NCI-H82 (cell line): Measurements from ENCODE around the gene FKBP5.
"Not testable (repeated sequence)": the region's sequence is repeated elsewhere in the genome, so short reads cannot be mapped to it uniquely, and the experiment has no call there.

Experiments
- DNase-seq: peaks from one replicate; lab custom pipeline; 2025; lab: John Stamatoyannopoulos, UW

The FKBP5 gene

DNA sequence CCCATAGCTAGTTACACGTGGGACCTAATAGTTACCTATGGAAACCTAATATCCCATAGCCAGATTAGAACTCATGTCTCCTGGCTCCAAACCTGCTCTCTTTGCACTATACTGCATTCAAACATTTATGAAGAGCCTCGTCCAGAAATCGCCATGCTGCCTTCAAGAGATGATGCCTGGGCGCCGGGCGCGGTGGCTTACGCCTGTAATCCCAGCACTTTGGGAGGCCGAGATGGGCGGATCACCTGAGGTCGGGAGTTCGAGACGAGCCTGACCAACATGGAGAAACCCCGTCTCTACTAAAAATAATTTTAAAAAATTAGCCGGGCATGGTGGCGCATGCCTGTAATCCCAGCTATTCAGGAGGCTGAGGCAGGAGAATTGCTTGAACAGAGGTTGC, 1.3 kb upstream of the FKBP5 start:
- DNase-seq, result not testable (repeated sequence)

DNA sequence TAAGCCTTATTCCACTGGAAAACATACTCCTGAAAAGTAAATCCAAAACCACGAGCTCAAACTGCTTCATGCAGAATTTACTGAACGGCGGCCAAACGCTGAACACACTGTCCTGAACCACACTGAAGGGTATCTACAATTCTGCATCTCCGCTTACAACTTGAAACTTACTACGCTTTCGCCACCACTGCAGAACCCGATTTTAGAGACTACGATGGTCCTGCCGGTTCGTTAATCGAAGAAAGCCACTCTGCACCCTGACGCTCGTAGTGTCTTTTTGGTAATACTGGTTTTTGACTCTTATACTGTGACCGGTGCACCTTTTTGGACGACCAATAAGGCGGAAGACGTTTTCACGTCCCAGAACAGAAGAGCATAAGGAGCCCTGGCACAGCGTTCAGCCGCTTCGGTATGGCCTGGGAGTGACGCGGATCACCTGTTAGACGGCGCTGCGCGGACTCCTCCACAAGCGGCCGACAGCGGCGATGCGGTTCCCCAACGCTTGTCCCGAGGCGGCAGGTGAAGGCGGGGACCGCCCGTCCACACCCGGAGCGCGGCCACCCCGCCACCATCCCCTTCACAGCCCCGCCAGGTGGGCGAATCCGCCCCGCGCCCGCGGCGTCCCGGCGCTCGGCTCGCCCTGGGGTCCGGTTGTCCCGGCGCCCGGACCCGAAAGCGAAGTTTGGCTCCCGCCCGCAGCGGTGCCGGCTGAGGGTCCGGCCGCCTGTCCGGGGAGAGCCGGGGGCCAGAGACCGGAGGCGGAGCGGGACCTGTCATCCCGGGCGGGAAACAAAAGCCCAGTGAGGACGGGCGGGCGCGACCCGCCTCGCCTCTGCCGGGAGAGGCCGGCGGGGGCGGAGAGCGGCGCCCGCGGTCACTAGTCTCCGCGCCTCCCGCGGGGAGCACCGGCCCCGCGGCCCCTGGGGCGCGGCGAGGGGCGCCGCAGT, 784 bp downstream of the FKBP5 start:
- DNase-seq, result peak; percentile 72

DNA sequence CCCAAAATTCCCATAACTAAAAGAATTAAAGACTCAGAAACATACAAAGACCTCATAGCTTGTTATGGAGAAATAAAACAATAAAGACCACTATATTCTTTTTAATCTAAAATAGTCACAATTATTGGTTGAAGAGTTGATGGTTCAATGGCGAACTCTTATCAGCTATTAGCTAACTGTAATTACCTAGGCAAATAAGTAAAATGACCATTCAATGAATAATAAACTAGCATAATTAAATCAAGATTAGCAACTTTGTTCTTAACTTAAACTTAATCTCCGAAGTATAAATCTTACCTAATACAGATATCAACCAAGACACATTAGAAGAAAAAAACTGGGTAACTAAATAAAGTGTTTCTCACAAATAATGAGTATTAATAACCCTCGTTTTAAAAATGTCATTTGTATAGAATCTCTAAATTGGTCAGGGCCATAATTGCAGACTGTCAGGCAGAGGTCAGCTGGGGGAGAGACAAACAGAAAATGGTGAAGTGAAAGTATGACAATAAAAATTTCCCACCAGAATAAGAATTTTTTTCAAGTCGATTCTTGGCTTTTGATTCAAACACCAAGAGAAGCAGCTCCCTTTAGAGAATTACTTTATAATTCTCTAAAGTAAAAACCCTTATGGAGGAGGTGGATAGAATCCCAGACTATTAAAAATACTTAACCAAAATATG, 1.7 kb downstream of the FKBP5 start:
- DNase-seq, result no peak

DNA sequence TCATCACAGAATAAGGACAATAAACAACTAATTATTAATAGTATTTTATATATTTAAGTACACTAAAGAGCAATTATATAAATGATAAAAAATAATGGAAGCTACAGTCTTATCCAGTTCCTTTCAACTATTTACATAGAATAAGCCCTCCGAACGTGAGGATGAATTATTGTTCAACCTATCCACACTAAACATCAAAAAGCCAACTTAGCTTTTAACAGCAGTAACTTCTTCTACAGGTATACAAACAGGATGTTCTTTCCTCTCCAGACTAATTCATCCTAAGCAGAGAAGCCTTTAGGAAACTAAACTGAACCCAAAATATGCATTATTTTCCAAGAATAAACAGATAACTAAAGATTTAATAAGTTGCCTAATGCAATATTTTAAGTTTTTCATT, 2.3 kb downstream of the FKBP5 start:
- DNase-seq, result no peak

DNA sequence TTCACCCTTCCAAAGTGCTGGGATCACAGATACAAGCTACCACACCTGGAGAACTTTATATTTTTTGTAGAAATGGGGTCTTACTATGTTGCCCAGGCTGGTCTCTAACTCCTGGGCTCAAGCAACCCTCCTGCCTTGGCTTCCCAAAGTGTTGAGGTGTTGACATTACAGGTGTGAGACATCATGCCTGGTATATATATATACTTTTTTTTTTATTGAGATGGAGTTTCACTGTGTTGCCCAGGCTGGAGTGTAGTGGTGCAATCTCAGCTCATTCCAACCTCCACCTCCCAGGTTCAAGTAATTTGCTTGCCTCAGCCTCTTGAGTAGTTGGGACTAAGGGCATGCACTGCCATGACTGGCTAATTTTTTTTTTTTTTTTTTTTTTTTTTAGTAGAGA, 5.4 kb downstream of the FKBP5 start:
- DNase-seq, result no peak

DNA sequence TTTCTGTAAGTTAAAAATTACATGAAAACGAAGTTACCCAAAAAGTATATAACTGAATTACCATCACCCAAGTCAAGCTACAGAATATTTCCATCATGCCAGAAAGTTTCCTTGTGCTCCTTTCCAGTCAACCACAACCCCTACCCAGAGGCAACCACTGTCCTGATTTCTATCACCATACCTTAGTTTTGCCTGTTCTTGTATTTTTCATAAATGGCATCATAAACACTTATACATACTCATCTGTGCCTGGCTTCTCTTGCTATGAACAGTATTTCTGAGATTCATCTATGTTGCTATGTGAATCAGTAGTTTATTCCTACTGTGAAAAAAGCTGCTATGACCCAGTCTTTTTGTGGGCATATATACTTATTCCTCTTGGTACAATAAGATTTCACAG, 7.4 kb downstream of the FKBP5 start:
- no peak for DNase-seq

DNA sequence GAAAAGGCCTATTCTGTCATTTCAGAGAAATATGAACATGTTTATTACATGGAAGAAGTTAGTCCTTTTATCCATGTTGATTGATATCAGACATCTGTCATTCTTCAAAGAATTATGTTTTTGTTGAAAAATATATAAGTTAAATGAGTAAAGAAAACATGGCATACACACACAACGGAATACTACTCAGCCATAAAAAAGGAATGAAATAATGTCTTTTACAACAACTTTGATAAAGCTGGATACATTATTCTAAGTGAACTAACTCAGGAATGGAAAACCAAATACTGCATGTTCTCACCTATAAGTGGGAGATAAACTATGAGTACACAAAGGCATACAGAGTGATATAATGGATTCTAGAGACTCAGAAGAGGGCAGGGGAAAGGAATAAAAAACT, 9.3 kb downstream of the FKBP5 start:
- no peak for DNase-seq

DNA sequence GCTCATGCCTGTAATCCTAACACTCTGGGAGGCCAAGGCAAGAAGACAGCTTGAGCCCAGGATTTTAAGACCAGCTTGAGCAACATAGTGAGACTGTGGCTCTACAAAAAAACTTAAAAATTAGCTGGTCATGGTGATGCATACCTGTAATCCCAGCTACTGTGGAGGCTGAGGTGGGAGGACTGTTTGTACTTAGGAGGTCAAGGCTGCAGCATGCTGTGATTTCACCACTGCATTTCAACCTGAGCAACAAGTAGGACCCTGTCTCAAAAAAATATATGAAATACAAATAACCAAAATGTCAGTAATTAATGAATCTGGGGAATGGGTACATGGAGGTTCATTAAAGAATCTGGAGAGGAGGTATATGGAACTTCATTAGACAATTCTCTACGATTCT, 9.9 kb downstream of the FKBP5 start:
- peak; percentile 48 for DNase-seq

DNA sequence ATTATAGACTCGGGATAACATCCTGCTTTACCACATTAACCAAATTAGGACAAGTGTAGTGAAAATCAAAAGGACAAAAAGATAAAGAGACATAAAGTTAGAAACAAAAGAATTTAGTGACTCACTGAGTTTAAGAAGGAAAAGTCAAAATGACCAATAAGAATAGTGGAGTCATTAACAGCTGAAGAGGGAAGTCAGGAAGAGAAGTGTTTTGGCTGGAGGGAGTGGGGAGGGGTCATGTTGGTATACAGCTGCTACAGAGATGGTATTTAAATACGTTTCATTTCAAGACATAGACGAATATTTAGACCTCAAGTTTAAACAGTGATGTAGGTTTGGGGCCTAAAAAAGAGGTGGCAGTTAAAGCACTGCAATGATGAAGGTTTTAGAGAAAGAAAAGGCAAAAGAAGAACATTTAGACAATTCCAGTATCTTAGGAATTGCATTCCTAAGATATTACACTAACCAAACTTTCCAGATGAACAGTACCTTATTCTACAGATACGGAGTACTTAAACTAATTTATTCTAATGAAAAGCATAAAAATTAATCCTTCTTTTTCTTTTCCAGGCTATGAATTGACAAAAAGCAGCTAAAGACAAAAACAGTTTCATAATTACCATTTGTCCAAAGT, 10.6 kb downstream of the FKBP5 start:
- no peak for DNase-seq

DNA sequence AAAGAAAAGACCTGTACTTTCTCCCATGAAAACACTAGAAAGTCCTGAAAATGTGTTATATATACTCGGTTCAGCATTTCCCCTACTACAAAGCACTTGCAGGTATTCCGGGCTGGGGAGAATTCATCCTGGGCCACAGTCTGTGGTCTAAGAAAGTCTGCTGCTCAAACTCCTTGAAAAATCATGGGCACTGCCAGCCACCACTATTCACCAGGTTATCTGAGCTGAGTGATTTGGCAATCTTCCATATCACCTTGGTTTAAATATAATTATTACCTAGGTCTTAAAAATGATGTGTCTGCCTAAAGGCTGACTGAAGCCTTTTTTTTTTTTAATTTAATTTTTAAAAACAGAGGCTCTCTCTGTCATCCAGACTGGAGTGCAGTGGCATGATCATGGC, 11.3 kb downstream of the FKBP5 start:
- DNase-seq, result no peak

DNA sequence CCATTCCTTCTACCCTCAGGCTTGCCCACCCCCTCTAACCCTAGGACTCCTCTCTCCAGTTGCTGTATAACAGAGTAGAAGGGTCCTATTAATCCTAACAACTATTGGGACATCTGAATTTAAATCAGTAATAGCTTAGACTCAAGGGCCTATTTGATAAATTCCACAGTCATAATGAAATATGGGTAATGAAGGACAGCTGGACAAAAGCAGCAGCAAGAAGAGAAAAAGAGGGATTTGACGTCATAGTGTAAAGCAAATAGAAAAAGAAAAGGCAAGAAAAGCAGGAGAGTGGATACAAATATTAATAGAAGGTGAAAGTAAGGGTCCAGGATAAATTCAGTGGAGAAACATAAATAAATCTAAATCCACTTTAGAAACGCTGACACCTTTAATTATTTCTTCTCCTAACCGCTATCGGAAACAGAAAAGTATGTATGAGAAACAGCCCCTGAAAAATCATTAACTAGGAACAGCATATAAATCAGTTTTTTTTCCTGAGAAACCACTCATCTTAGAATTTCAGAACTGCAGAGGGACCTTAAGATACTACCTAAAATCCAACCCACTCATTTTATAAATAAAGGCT, 12.8 kb downstream of the FKBP5 start:
- no peak for DNase-seq

DNA sequence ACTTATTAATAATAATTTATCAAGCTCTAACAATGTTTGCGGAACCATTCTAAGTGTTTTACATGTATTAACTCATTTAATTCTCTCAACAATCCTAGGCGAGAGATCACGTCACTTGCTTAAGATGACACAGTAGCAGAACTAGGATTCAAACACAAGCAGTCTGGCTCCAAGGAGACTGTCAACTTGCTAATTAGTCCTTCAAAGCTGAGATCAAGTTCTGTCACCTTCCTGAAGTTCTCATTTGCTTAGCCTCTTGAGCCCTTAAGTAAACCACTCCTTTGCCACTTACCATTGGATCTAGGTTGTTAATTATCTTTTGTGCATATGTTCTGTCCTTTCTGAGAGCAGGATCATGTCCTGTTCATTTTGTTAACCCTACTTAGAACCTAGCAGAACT, 14.1 kb downstream of the FKBP5 start:
- DNase-seq, result peak; percentile 73

DNA sequence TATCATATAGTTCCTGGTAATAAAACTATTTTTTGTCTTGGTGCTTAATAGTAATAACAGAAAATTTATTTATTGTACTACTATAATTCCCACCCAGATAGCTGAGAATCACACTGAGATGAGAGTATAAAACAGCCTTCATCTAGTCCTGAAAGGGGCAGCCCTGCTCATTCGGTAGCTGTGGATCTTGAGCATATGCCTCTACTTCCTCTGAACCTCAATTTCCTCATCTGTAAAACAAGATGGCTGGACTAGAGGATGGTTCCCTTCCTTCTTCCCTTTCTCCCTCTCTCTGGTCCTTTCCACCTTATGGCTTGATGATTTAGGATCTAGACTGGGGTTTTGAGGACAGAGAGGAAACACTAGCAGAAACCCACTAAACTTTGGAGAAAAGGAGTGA, 15.0 kb downstream of the FKBP5 start:
- no peak for DNase-seq

DNA sequence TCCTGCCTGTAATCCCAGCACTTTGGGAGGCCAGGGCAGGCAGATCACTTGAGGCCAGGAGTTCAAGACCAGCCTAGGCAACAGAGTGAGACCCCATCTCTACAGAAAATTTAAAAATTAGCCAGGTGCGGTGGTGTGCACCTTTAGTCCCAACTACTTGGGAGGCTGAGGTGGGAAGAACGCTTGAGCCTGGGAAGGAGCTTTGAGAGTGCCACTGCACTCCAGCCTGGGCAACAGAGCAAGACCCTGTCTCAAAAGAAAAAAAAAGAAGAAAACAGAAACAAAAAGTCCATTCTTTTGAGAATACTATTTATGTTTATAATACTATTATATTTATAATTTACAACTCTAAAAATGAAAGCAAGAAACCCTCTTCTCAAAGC, 15.4 kb downstream of the FKBP5 start:
- not testable (repeated sequence) for DNase-seq

DNA sequence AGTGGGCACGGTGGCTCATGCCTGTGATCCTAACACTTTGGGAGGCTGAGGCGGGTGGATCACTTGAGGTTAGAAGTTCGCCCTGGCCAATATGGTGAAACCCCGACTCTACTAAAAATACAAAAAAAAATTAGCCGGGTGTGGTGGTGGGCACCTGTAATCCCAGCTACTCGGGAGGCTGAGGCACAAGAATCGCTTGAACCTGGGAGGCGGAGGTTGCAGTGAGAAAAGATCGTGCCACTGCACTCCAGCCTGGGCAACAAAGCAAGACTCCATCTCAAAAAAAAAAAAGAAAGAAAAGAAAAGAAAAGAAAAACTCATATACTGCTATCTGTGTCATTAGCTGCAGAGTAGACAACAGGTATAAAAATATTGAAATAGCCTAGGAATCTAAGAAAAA, 18.3 kb downstream of the FKBP5 start:
- DNase-seq, result not testable (repeated sequence)

DNA sequence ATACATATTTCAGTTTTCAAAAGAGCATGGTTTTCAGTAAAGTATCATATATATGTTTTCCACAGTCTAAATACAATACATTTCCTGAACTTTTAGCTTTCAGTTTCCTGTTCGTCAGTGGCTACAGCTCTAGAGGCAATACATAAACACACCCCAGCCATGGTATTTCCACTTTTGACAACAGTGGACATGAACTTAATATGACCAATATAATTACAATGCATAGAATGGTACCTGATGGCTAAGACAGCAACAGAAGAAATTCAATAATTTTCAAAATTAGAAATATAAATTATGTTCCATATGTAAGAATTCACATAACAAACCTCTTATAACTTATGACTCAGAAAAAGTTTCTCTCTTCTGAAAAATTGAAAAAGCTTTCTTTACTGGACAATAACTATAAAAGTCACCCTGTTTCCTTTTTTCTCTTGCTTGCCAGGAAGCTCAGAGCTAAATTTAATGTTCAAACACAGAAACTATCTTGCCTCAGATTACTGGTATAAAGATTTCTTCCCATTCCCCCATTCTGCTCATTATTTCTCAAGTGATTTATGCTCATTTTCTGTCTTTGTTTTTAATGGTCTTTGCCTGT, 19.2 kb downstream of the FKBP5 start:
- DNase-seq, result no peak

DNA sequence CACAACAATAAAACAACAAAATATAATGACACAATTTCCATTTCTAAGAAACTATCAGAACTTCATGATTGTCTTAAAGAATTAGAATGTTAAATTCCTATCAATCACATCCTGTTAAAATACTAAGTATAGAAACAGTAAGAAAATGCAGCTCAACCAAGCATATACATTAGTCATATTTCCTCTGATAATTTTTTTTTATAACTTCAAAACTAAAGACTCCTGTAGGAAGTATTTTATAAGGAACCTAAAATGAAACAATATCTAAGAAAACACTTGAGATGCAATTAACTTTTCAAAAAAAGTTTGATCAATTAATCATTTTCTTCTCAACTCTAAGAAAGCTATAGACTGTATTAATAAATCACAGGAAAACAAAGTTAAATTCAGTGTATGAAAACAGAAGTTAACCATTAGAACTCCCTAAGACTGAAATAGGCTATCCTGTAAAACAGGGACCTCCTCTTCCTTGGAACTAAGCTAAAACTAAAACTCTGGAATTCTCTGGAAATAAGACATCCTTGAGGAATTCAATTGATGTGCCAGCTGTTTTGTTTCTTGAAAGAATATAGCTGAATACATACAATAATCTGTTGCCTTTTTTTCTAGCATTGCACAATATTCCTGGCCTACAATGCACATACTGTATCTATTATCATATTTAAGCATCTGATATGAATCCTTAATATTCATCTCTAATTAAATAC, 19.8 kb downstream of the FKBP5 start:
- DNase-seq, result no peak

DNA sequence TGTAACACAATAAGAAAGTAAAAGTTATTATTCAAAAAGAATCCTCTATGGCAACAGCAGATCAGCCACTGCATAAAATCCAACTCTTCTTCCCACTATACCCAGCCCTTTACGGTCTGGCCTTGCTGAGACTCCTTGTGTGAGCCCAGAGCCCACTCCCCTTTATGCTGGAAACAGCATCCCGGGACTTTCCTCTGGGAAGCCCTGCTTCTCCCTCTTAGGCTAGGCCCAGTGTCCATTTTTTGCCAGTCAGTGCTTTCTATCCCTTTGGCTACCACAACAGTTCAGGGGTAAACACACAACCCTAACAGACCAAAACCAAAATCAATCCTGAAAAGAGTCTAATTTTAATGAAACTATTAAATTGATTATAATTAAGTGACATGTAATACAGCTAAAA, 20.6 kb downstream of the FKBP5 start:
- DNase-seq, result no peak

DNA sequence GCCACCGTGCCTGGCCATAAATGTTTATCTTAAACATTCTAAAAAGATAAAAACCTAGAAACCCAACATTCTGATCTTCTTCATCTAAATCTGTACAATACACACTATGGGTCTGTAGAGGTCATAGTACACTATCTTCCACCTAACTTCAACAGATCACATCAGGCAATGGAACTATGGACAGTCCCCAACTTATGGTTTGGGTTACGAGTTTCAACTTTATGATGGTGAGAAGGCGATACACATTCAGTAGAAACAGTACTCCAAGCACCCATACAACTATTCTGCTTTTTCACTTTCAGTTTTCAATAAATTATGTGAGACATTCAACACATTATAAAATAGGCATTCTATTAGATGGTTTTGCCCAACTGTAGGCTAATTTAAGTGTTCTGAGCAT, 23.1 kb downstream of the FKBP5 start:
- no peak for DNase-seq

DNA sequence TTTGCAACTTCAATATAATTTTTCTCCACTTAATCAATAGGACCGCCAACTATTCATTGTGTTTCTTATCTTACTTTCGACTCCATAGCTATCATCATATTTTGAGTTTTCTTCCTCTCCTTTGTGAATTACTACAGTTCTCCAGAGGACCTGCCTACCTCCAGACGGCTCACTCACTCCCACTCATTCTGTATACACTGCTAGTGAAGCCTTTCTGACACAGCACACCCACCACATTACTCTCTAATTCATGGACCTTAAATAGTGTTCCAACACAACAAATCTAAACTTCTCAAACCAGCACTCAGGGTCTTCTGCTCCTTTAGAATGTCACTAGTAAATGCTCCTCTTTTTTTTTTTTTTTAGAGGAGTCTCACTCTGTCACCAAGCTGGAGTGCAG, 23.8 kb downstream of the FKBP5 start:
- no peak for DNase-seq

DNA sequence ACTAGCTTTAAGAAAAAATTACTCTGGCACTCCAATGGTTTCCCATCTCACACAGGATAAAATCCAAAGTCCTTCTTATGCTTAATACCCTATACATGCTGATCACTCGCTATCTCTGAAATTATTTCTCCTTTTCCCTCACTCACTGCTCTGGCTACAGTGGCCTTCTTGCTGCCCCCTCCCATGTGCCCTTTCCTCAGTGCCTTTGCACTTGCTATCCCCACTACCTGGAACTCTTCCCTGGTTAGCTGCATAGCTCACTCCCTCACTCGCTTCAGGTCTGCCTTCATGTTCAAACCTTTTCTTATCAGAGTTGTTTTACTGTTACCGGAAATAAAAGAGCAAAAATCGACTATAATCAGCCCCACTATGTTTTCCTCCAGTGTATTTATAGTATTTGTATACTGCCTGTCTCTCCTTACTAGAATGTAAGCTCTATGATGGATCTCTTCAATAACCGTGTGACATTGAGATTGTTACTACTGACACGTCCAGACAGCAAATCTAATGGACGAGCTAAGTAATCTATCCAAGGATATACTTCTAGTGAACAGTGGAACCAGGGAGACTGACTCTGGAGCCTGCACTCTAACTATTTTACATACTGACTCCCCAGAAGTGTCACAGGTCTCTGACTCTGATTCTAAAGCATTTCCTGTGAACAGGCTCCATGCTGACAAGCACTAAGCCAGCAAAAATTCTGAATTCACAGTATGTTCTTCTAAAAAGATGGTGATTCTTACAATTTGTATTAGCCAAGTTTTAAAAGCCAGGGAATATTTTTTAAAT, 25.1 kb downstream of the FKBP5 start:
- DNase-seq, result peak; percentile 46
